Right atrium auricular region (tissue), 2 donors: ENCODE results near the gene SNCA. TPM values are rescaled to one million over a fixed set of nuclear protein-coding genes. Genes with fewer than 3 reads are reported as not detected.

Experiments
- DNase-seq: peaks from one replicate; pipeline ENCODE4 v3.0.0-alpha.2; 2019; ENCODE audit warnings: low spot score
- H3K27ac ChIP-seq, 2 donors: fragments of 200-600 bp; sonication (generic); 1 replicate in 1 of 2; 2 replicates in 1 of 2; pipeline ENCODE4 v1.5.1; 2016 to 2019
- H3K27me3 ChIP-seq, 2 donors: fragments of 200-600 bp; sonication (generic); one replicate each; pipeline versions ENCODE4 v1.5.1 to v1.6.0; 2017 to 2019
- H3K36me3 ChIP-seq: fragments of 200-600 bp; sonication (generic); one replicate; pipeline ENCODE4 v1.5.1; 2016
- H3K4me1 ChIP-seq, 2 donors: fragments of 200-600 bp; sonication (generic); one replicate each; pipeline versions ENCODE4 v1.5.1 to v1.6.0; 2017 to 2019
- H3K4me3 ChIP-seq, 2 donors: fragments of 200-600 bp; sonication (generic); 1 replicate in 1 of 2; 2 replicates in 1 of 2; pipeline ENCODE4 v1.5.1; 2017 to 2019; ENCODE audit warnings: mild to moderate bottlenecking in 1 of 2, moderate library complexity in 1 of 2
- H3K9me3 ChIP-seq, 2 donors: fragments of 200-600 bp; sonication (generic); one replicate each; pipeline ENCODE4 v1.5.1; 2019
- CTCF ChIP-seq, 2 donors: fragments of 200-600 bp; sonication (generic); IDR thresholded peaks; one replicate each; pipeline ENCODE4 v1.5.1; 2019; ENCODE audit warnings: antibody characterized with exemption in 2 of 2
- total RNA-seq, 2 donors: library from RNA; depleted of rRNA; stranded (reverse); fragments of >200 nt; gene quantifications; one replicate each; pipeline ENCODE4 v1.1.0, GENCODE V29; 2016

Gene SNCA
- 10 to 100 TPM in 1 of 2 donors, 1 to 10 TPM in 1; 8.5 to 23.3 TPM for total RNA-seq

- Histone ChIP-seq H3K4me1 (peaks cover 0 to 4% of the 10 kb centered on the region in 2 donors), H3K9me3 (no peaks in the 10 kb centered on the region), H3K27ac (peak within 1 kb of the TSS; percentile 38 to 49), H3K4me3 (peak within 1 kb of the TSS; percentile 59), H3K27me3 (no peaks in the 10 kb centered on the region), H3K36me3 (no peaks in the 10 kb centered on the region)
- no peak for TF ChIP-seq CTCF (IDR thresholded peaks at IDR 0.05)
- DNase-seq, result peak; percentile 64
These were observed at the start of gene SNCA for GRCh38 chr4:89836897-89837384. Gene SNCA, minus strand, starts transcription at chr4:89837161. Its CDS starts 1,494 bp downstream, at chr4:89835667.

DNA sequence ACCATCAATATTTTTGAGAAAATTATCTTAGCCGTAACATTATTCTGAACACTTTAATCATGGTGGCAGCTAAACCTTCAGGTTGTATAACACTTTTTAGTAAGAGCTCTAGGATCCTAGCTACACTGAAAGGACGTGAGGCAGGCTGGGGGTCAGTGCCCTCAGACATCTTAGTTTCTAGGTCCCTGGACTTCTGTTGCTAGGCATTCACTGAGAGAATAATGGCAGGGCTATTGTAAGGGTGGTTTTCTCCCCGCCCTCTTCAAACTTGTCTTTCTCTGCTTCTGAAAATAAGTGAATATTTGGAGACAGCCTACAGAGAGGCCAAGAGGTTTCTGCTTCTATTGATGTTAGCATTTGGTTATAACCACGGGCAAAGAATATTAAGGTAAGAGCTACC is 42.3 kb upstream of the SNCA start:
- H3K27me3 ChIP-seq, result no peaks in the 10 kb centered on the region
- H3K4me3 ChIP-seq, result no peak overlapping the region
- TF ChIP-seq CTCF (IDR thresholded peaks at IDR 0.05), result no peak
- no peaks in the 10 kb centered on the region for H3K4me1 ChIP-seq
- H3K27ac ChIP-seq, result no peak overlapping the region
- DNase-seq, result no peak
- no peaks in the 10 kb centered on the region for H3K9me3 ChIP-seq
- H3K36me3 ChIP-seq, result no peaks in the 10 kb centered on the region

DNA sequence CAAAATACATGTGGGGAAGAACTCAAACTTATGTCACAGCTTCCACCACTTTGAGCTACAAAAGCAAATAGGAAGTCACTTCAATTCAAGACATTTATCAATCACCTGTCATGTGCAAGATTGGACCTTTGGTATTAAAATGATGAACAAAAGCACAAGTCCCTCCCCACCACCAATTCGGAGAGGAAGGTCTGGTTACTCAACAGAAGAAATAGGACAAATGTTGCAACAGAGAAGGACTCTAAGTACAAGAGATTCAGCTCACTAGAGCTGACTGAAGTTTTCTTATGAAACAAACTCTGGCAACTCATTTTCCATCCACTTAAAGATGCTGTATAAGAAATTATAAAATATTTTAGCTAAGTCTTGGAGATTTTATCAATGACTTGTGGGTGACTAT is 41.6 kb upstream of the SNCA start:
- DNase-seq, result no peak
- no peak for TF ChIP-seq CTCF (IDR thresholded peaks at IDR 0.05)
- H3K27me3 ChIP-seq, result no peaks in the 10 kb centered on the region
- no peaks in the 10 kb centered on the region for H3K36me3 ChIP-seq
- no peak overlapping the region for H3K4me3 ChIP-seq
- no peak overlapping the region for H3K27ac ChIP-seq
- no peaks in the 10 kb centered on the region for H3K9me3 ChIP-seq
- no peaks in the 10 kb centered on the region for H3K4me1 ChIP-seq

DNA sequence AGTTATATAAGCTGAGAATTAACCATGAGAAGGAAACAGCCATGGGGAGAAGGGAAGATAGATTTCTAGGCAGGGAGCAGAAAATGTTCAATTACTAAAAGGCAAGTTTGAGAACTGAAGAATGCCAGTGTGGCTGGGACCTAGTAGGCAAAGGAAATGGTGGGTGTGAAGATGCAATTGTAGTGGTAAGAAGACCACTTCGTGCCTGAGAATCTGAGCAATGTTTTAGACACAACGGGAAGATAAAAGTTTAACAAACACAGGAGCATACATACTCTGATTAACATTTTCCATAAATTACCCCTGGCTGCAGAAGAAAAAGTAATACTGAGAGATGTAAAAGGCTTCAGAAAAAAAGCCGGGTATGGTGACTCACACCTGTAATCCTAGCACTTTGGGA is 39.6 kb upstream of the SNCA start:
- no peaks in the 10 kb centered on the region for H3K4me1 ChIP-seq
- no peaks in the 10 kb centered on the region for H3K36me3 ChIP-seq
- H3K9me3 ChIP-seq, result no peaks in the 10 kb centered on the region
- H3K27me3 ChIP-seq, result no peaks in the 10 kb centered on the region
- H3K27ac ChIP-seq, result no peak overlapping the region
- H3K4me3 ChIP-seq, result no peak overlapping the region
- no peak for TF ChIP-seq CTCF (IDR thresholded peaks at IDR 0.05)
- no peak for DNase-seq

DNA sequence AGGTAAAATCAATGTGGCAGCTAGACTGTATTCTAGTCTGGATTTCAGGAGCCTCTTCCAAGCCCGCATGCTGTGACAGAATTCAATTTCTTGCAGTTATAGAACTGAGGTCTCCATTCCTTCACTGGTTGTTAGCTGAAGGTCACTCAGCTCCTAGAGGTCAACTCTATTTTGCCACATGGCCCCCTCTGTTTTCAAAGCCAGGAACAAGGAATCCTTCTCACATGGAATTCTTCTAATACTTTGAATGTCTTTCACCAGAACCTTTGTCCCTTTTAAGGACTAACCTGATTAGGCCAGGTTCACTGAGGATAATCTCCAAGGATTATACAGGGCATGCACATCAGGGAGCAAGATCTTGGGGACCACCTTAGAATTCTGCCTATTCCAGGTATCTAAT is 34.2 kb upstream of the SNCA start:
- H3K27ac ChIP-seq, result no peak overlapping the region
- H3K4me1 ChIP-seq, result no peaks in the 10 kb centered on the region
- no peak overlapping the region for H3K4me3 ChIP-seq
- no peaks in the 10 kb centered on the region for H3K27me3 ChIP-seq
- no peaks in the 10 kb centered on the region for H3K9me3 ChIP-seq
- no peak for TF ChIP-seq CTCF (IDR thresholded peaks at IDR 0.05)
- no peaks in the 10 kb centered on the region for H3K36me3 ChIP-seq
- no peak for DNase-seq

- Histone ChIP-seq H3K36me3 (no peaks in the 10 kb centered on the region), H3K27me3 (no peaks in the 10 kb centered on the region), H3K9me3 (no peaks in the 10 kb centered on the region), H3K4me3 (no peak overlapping the region), H3K27ac (no peak overlapping the region), H3K4me1 (no peaks in the 10 kb centered on the region)
- TF ChIP-seq CTCF (IDR thresholded peaks at IDR 0.05), result peak; percentile 25 to 71
- DNase-seq, result no peak
These were observed 32.1 kb upstream of the SNCA start for GRCh38 chr4:89868999-89869589.
